Hematopoietic multipotent progenitor cell treated with erythropoietin and hydrocortisone succinate and interleukin-3 and kit ligand, for 15 days (in vitro differentiated cells): Measurements from ENCODE around the gene CFAP58.
"Not testable (repeated sequence)": the region's sequence is repeated elsewhere in the genome, so short reads cannot be mapped to it uniquely, and the experiment has no call there.

ENCODE experiments used
- DNase-seq: peaks from one replicate; pipeline ENCODE4 v3.0.0-alpha.2; 2015; ENCODE audit warnings: low spot score

Gene CFAP58

GRCh38 chr10:104437226-104437625 is 83.6 kb downstream of the CFAP58 start:
- no peak for DNase-seq

- DNase-seq = no peak
These were observed 86.6 kb downstream of the CFAP58 start for GRCh38 chr10:104440221-104440620.

GRCh38 chr10:104441329-104442000 is 87.8 kb downstream of the CFAP58 start:
- DNase-seq = no peak

- no peak for DNase-seq
These were observed 91.7 kb downstream of the CFAP58 start for GRCh38 chr10:104445359-104445758.

- DNase-seq = no peak
These were observed 92.5 kb downstream of the CFAP58 start for GRCh38 chr10:104446151-104446550.

GRCh38 chr10:104447331-104447730 is 93.7 kb downstream of the CFAP58 start:
- DNase-seq = no peak

GRCh38 chr10:104447906-104448305 is 94.3 kb downstream of the CFAP58 start:
- no peak for DNase-seq

GRCh38 chr10:104449391-104449790 is 95.8 kb downstream of the CFAP58 start:
- no peak for DNase-seq

- DNase-seq = no peak
These were observed 96.9 kb downstream of the CFAP58 start for GRCh38 chr10:104450490-104450889.

GRCh38 chr10:104450954-104451353 is 97.3 kb downstream of the CFAP58 start:
- no peak for DNase-seq

GRCh38 chr10:104452977-104453376 is 99.3 kb downstream of the CFAP58 start:
- no peak for DNase-seq

- DNase-seq = no peak
These were observed 103.3 kb downstream of the CFAP58 start for GRCh38 chr10:104456802-104457542.

GRCh38 chr10:104457543-104457828 is 103.9 kb downstream of the CFAP58 start:
- DNase-seq = no peak

- not testable (repeated sequence) for DNase-seq
These were observed 111.9 kb downstream of the CFAP58 start for GRCh38 chr10:104465575-104465974.

- DNase-seq = not testable (repeated sequence)
These were observed 115.2 kb downstream of the CFAP58 start for GRCh38 chr10:104468818-104469217.

GRCh38 chr10:104472505-104472904 is 118.9 kb downstream of the CFAP58 start:
- no peak for DNase-seq

- DNase-seq = no peak
These were observed 119.5 kb downstream of the CFAP58 start for GRCh38 chr10:104472957-104473745.

GRCh38 chr10:104478380-104478779 is 124.7 kb downstream of the CFAP58 start:
- no peak for DNase-seq

GRCh38 chr10:104479906-104480593 is 126.4 kb downstream of the CFAP58 start:
- no peak for DNase-seq

GRCh38 chr10:104480797-104481196 is 127.2 kb downstream of the CFAP58 start:
- DNase-seq = no peak

- DNase-seq = no peak
These were observed 129.9 kb downstream of the CFAP58 start for GRCh38 chr10:104483582-104483981.

- DNase-seq = no peak
These were observed 132.0 kb downstream of the CFAP58 start for GRCh38 chr10:104485632-104486031.
